ENCODE results near the gene CLINT1.

- no peak for TF ChIP-seq CTCF (IDR thresholded peaks at IDR 0.05; ENCODE audit: low read depth, low read length)
- no peak for TF ChIP-seq EZH2phosphoT487 (IDR thresholded peaks at IDR 0.05; ENCODE audit: low read depth)
Measured at GRCh38 chr5:157859227-157859575, 256 bp upstream of the CLINT1 start.
